CD4-positive, alpha-beta memory T cell (primary cell): ENCODE results near the gene APLN. TPM values are rescaled to one million over a fixed set of nuclear protein-coding genes. Genes with fewer than 3 reads are reported as not detected.
A peak's percentile ranks its signal among the peaks of the same experiment; 100 is the strongest.

Experiments
- CTCF ChIA-PET: fragments of 350-600 bp; sonication (Branson Sonifier 250); formaldehyde crosslinking; loops from one replicate; lab custom pipeline; 2021; ENCODE audit warnings: inconsistent platforms; ENCODE audit not compliant: partially characterized antibody; lab: Charles Lee
- POLR2A ChIA-PET: fragments of 350-600 bp; sonication (Branson Sonifier 250); formaldehyde crosslinking; loops from one replicate; lab custom pipeline; 2021; ENCODE audit not compliant: partially characterized antibody; lab: Charles Lee
- DNase-seq, 5 donors: peaks; one replicate each; pipeline versions ENCODE4 v3.0.0 to v3.0.0-alpha.2; 2020 to 2022; ENCODE audit warnings: mixed read lengths in 1 of 5
- H3K27ac ChIP-seq: one replicate; pipeline ENCODE4 v1.7.0; 2013; ENCODE audit warnings: low read depth, low read length
- H3K27me3 ChIP-seq: 2 replicates; pipeline ENCODE4 v1.7.0; 2013; ENCODE audit warnings: mild to moderate bottlenecking, low read length, moderate library complexity; ENCODE audit not compliant: insufficient read depth
- H3K36me3 ChIP-seq: 2 replicates; pipeline ENCODE4 v1.7.0; 2013; ENCODE audit warnings: mild to moderate bottlenecking, low read length, moderate library complexity; ENCODE audit not compliant: insufficient read depth
- H3K4me1 ChIP-seq: 2 replicates; pipeline ENCODE4 v1.7.0; 2013; ENCODE audit warnings: mild to moderate bottlenecking, low read length, moderate library complexity; ENCODE audit not compliant: insufficient read depth
- H3K4me3 ChIP-seq, 2 donors: one replicate each; pipeline ENCODE4 v1.7.0; 2013; ENCODE audit warnings: low read length in 2 of 2, mild to moderate bottlenecking in 1 of 2
- H3K9me3 ChIP-seq, 2 donors: one replicate each; pipeline ENCODE4 v1.7.0; 2013; ENCODE audit warnings: low read length in 2 of 2, control low read depth in 1 of 2; ENCODE audit not compliant: control insufficient read depth in 1 of 2
- H3K27ac Mint-ChIP-seq, 7 donors: one replicate each; pipeline ENCODE4 v1.8.0; 2020 to 2021; ENCODE audit warnings: mixed read lengths in 7 of 7, mild to moderate bottlenecking in 6 of 7, inconsistent platforms in 3 of 7, moderate library complexity in 3 of 7
- H3K27me3 Mint-ChIP-seq, 2 donors: one replicate each; pipeline ENCODE4 v1.8.0; 2020 to 2021; ENCODE audit warnings: mixed read lengths in 2 of 2
- H3K36me3 Mint-ChIP-seq, 2 donors: one replicate each; pipeline ENCODE4 v1.8.0; 2020 to 2021; ENCODE audit warnings: mixed read lengths in 2 of 2, inconsistent platforms in 1 of 2, mild to moderate bottlenecking in 1 of 2
- H3K4me1 Mint-ChIP-seq, 4 donors: one replicate each; pipeline ENCODE4 v1.8.0; 2020 to 2021; ENCODE audit warnings: mixed read lengths in 4 of 4, mild to moderate bottlenecking in 1 of 4
- H3K4me3 Mint-ChIP-seq, 8 donors: one replicate each; pipeline ENCODE4 v1.8.0; 2020 to 2021; ENCODE audit warnings: mixed read lengths in 8 of 8, mild to moderate bottlenecking in 7 of 8, moderate library complexity in 6 of 8, inconsistent platforms in 3 of 8
- H3K9me3 Mint-ChIP-seq, 8 donors: one replicate each; pipeline ENCODE4 v1.8.0; 2020 to 2021; ENCODE audit warnings: mixed read lengths in 8 of 8, mild to moderate bottlenecking in 5 of 8, inconsistent platforms in 3 of 8, moderate library complexity in 1 of 8
- intact Hi-C: fragments of 100-400 bp; cut with micrococcal nuclease; formaldehyde crosslinking; loops from one replicate; pipeline ENCODE4 v1.15.1; 2023
- polyA plus RNA-seq, 2 donors: library from polyadenylated mRNA; unstranded; fragments of 300-500 nt; fragmentation: Illumina TruSeq; gene quantifications; one replicate each; pipeline ENCODE4 v1.2.3, GENCODE V29; 2021
- total RNA-seq, 2 experiments: library from RNA; stranded (reverse); gene quantifications; one replicate each; pipeline ENCODE4 v1.2.3, GENCODE V29; 2021

APLN gene
- total and polyA plus RNA-seq, 4 experiments from 2014 or later = not detected

- H3K36me3 ChIP-seq = no peaks in the 10 kb centered on the region
- Mint-ChIP-seq H3K4me1 (peaks cover 0 to 15% (median 2%) of the 10 kb centered on the region in 4 donors), H3K36me3 (no peaks in the 10 kb centered on the region), H3K9me3 (no peaks in the 10 kb centered on the region), H3K27me3 (no peaks in the 10 kb centered on the region), H3K4me3 (no peak overlapping the region), H3K27ac (no peak overlapping the region)
- DNase-seq = no peak
- H3K4me1 ChIP-seq = peaks cover 10% of the 10 kb centered on the region
- no peaks in the 10 kb centered on the region for H3K27me3 ChIP-seq
- no peaks in the 10 kb centered on the region for H3K9me3 ChIP-seq
- H3K27ac ChIP-seq = no peak overlapping the region
- CTCF ChIA-PET = interaction anchor here (1.6 kb wide), 1 partner anchor 141 kb away, joined by 4 read pairs; no protein-coding TSS in a partner anchor
- intact Hi-C loops = no loop called here
- H3K4me3 ChIP-seq = no peak overlapping the region
- POLR2A ChIA-PET = no interaction called here
These were observed 28.2 kb upstream of the APLN start for GRCh38 chrX:129682979-129683378.

- Mint-ChIP-seq H3K36me3 (no peaks in the 10 kb centered on the region), H3K9me3 (no peaks in the 10 kb centered on the region), H3K4me3 (peak overlapping the region in 1 of 8 donors; percentile 7), H3K27me3 (no peaks in the 10 kb centered on the region), H3K27ac (peak overlapping the region in 3 of 7 donors; percentile 2 to 26 (median 8)), H3K4me1 (peaks cover 1 to 20% (median 6%) of the 10 kb centered on the region in 4 donors)
- Histone ChIP-seq H3K27me3 (no peaks in the 10 kb centered on the region), H3K9me3 (no peaks in the 10 kb centered on the region), H3K36me3 (no peaks in the 10 kb centered on the region), H3K4me3 (no peak overlapping the region), H3K27ac (no peak overlapping the region), H3K4me1 (peaks cover 10% of the 10 kb centered on the region)
- DNase-seq = no peak
- ChIA-PET CTCF (interaction anchor here (0.7 to 3.4 kb wide), 3 partner anchors 44 to 251 kb away, joined by 3 to 28 read pairs (median 20); no protein-coding TSS in a partner anchor), POLR2A (interaction anchor here (0.9 kb wide), 1 partner anchor 589 kb away, joined by 3 read pairs; the partner anchor contains the start of gene ZNF280C)
- intact Hi-C loops = no loop called here
These were observed 25.1 kb upstream of the APLN start for GRCh38 chrX:129679901-129680300.

- Mint-ChIP-seq H3K4me3 (peak overlapping the region; percentile 75 to 88 (median 78)), H3K9me3 (no peaks in the 10 kb centered on the region), H3K27ac (peak overlapping the region; percentile 10 to 86 (median 71)), H3K4me1 (peaks cover 1 to 20% (median 6%) of the 10 kb centered on the region in 4 donors), H3K36me3 (no peaks in the 10 kb centered on the region), H3K27me3 (no peaks in the 10 kb centered on the region)
- intact Hi-C loops = loop anchor here (1.0 kb wide), 1 partner anchor 145 kb away; no protein-coding TSS in a partner anchor
- ChIA-PET POLR2A (interaction anchor here (0.9 to 1.6 kb wide), 11 partner anchors 25 to 590 kb away, joined by 3 to 6 read pairs (median 3); partner anchors contain the start of genes SASH3 and ZNF280C), CTCF (interaction anchor here (0.9 to 3.4 kb wide), 14 partner anchors 9 to 349 kb away, joined by 3 to 28 read pairs (median 6); no protein-coding TSS in a partner anchor)
- Histone ChIP-seq H3K27ac (peak overlapping the region; percentile 43), H3K9me3 (no peaks in the 10 kb centered on the region), H3K27me3 (no peaks in the 10 kb centered on the region), H3K4me1 (peaks cover 10% of the 10 kb centered on the region), H3K36me3 (no peaks in the 10 kb centered on the region), H3K4me3 (peak overlapping the region; percentile 11 to 60)
- DNase-seq = peak in 3 of 5 donors; percentile 38 to 66 (median 41)
These were observed 23.9 kb upstream of the APLN start for GRCh38 chrX:129678614-129679195.

GRCh38 chrX:129667412-129667811, 12.7 kb upstream of the APLN start:
- DNase-seq = no peak
- ChIA-PET CTCF (no interaction called here), POLR2A (no interaction called here)
- Mint-ChIP-seq H3K27me3 (no peaks in the 10 kb centered on the region), H3K27ac (no peak overlapping the region), H3K4me3 (no peak overlapping the region), H3K36me3 (no peaks in the 10 kb centered on the region), H3K4me1 (no peaks in the 10 kb centered on the region), H3K9me3 (peaks cover 0 to 5% (median 2%) of the 10 kb centered on the region in 8 donors)
- no peaks in the 10 kb centered on the region for H3K36me3 ChIP-seq
- H3K4me3 ChIP-seq = no peak overlapping the region
- no peak overlapping the region for H3K27ac ChIP-seq
- intact Hi-C loops = no loop called here
- no peaks in the 10 kb centered on the region for H3K4me1 ChIP-seq
- no peaks in the 10 kb centered on the region for H3K9me3 ChIP-seq
- H3K27me3 ChIP-seq = no peaks in the 10 kb centered on the region

- POLR2A ChIA-PET = no interaction called here
- DNase-seq = no peak
- CTCF ChIA-PET = no interaction called here
- Mint-ChIP-seq H3K36me3 (no peaks in the 10 kb centered on the region), H3K4me3 (no peak overlapping the region), H3K27me3 (no peaks in the 10 kb centered on the region), H3K9me3 (peaks cover 0 to 5% (median 1%) of the 10 kb centered on the region in 8 donors), H3K27ac (no peak overlapping the region), H3K4me1 (no peaks in the 10 kb centered on the region)
- Histone ChIP-seq H3K4me1 (no peaks in the 10 kb centered on the region), H3K27me3 (no peaks in the 10 kb centered on the region), H3K27ac (no peak overlapping the region), H3K9me3 (no peaks in the 10 kb centered on the region), H3K36me3 (no peaks in the 10 kb centered on the region), H3K4me3 (no peak overlapping the region)
- intact Hi-C loops = no loop called here
These were observed 11.3 kb upstream of the APLN start for GRCh38 chrX:129665916-129666644.

GRCh38 chrX:129663171-129663570, 8.4 kb upstream of the APLN start:
- H3K27ac ChIP-seq = no peak overlapping the region
- CTCF ChIA-PET = no interaction called here
- POLR2A ChIA-PET = no interaction called here
- no peaks in the 10 kb centered on the region for H3K4me1 ChIP-seq
- Mint-ChIP-seq H3K4me3 (no peak overlapping the region), H3K27me3 (no peaks in the 10 kb centered on the region), H3K4me1 (no peaks in the 10 kb centered on the region), H3K27ac (no peak overlapping the region), H3K36me3 (no peaks in the 10 kb centered on the region), H3K9me3 (peaks cover 0 to 5% (median 1%) of the 10 kb centered on the region in 8 donors)
- no peak overlapping the region for H3K4me3 ChIP-seq
- intact Hi-C loops = no loop called here
- no peak for DNase-seq
- H3K36me3 ChIP-seq = no peaks in the 10 kb centered on the region
- H3K9me3 ChIP-seq = no peaks in the 10 kb centered on the region
- no peaks in the 10 kb centered on the region for H3K27me3 ChIP-seq

- no peaks in the 10 kb centered on the region for H3K4me1 Mint-ChIP-seq
- CTCF ChIA-PET = interaction anchor here (1.2 kb wide), 2 partner anchors 153 to 161 kb away, joined by 3 read pairs; no protein-coding TSS in a partner anchor
- DNase-seq = no peak
- intact Hi-C loops = no loop called here
- no peak overlapping the region for H3K4me3 ChIP-seq
- H3K4me1 ChIP-seq = no peaks in the 10 kb centered on the region
- H3K27ac ChIP-seq = no peak overlapping the region
- POLR2A ChIA-PET = no interaction called here
- H3K36me3 Mint-ChIP-seq = no peaks in the 10 kb centered on the region
- H3K4me3 Mint-ChIP-seq = no peak overlapping the region
- H3K9me3 Mint-ChIP-seq = no peaks in the 10 kb centered on the region
- H3K27ac Mint-ChIP-seq = no peak overlapping the region
- H3K27me3 ChIP-seq = no peaks in the 10 kb centered on the region
- no peaks in the 10 kb centered on the region for H3K27me3 Mint-ChIP-seq
- no peaks in the 10 kb centered on the region for H3K9me3 ChIP-seq
- H3K36me3 ChIP-seq = no peaks in the 10 kb centered on the region
These were observed 6.6 kb upstream of the APLN start for GRCh38 chrX:129661369-129661768.
